T-helper 1 cell (primary cell): ENCODE results near the gene SEC24A.
"Not testable (repeated sequence)": the region's sequence is repeated elsewhere in the genome, so short reads cannot be mapped to it uniquely, and the experiment has no call there.

ENCODE experiments used
- DNase-seq, 5 donors: peaks; one replicate each; pipeline ENCODE4 v3.0.0-alpha.2; 2012 to 2020

Gene SEC24A

GRCh38 chr5:134650660-134651059, 2.1 kb downstream of the SEC24A start:
- DNase-seq, result not testable (repeated sequence)

GRCh38 chr5:134651531-134651930, 2.9 kb downstream of the SEC24A start:
- no peak for DNase-seq

DNA sequence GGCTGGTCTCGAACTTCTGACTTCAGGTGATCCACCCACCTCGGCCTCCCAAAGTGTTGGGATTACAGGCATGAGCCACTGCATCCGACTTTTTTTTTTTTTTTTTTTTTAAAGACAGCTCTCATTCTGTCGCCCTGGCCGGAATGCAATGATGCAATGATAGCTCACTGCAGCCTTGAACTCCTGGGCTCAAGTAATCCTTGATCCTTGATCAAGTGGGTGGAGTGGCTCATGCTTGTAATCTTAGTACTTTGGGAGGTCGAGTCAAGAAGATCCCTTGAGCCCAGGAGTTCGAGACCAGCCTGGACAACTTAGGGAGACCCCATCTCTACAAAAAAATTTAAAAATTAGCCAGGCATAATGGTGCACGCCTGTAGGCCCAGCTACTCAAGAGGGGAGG, 8.1 kb downstream of the SEC24A start:
- DNase-seq, result no peak

GRCh38 chr5:134659456-134659855, 10.9 kb downstream of the SEC24A start:
- no peak for DNase-seq

DNA sequence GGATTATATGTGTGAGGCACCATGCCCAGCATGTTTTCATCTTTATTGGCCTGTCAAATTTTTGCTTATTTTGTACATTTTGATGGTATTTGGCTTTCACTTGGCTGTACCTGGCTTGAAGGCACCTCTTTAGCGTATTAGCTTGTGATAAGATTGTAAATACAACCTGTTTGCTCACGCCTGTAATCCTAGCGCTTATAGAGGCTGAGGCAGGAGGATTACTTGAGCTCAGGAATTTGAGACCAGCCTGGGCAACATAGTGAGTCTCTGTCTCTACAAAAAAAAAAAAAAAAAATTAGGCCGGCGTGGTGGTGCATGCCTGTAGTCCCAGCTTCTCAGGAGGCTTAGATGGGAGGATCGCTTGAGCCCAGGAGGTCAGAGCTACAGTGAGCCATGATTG, 11.3 kb downstream of the SEC24A start:
- no peak for DNase-seq

- no peak for DNase-seq
Measured at GRCh38 chr5:134662971-134663370, 14.4 kb downstream of the SEC24A start.

GRCh38 chr5:134664448-134664847, 15.9 kb downstream of the SEC24A start:
- DNase-seq, result no peak

- not testable (repeated sequence) for DNase-seq
Measured at GRCh38 chr5:134673546-134673945, 25.0 kb downstream of the SEC24A start.

- DNase-seq, result not testable (repeated sequence)
Measured at GRCh38 chr5:134677357-134677756, 28.8 kb downstream of the SEC24A start.

DNA sequence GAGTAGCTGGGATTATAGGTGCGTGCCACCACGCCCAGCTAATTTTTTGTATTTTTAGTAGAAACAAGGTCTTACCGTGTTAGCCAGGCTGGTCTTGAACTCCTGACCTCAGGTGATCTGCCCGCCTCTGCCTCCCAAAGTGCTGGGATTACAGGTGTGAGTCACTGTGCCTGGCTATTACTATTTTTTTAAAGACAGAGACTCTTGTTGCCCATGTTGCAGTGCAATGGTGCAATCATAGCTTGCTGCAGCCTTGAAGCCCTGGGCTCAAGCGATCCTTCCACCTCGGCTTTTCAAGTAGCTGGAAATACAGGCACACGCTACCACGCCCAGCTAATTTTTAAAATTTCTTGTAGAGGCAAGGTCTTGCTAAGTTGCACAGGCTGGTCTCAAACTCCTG, 41.6 kb downstream of the SEC24A start:
- not testable (repeated sequence) for DNase-seq

- no peak for DNase-seq
Measured at GRCh38 chr5:134692722-134693121, 44.1 kb downstream of the SEC24A start.

GRCh38 chr5:134708301-134708700, 59.7 kb downstream of the SEC24A start:
- no peak for DNase-seq

DNA sequence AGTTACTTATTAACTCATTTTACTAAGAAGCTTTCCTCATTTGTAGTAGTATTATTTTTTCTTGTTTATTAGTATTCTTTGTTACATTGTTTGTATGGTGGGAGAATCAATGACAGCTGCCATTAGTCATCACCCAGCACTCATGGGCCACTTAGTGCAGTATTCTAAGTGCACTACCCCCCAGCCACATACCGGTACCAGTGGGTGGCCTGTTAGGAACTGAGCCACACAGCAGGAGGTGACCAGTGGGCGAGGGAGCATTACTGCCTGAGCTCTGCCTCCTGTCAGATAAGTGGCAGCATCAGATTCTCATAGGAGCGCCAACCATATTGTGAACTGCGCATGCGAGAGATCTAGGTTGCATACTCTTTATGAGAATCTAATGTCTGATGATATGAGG, 65.5 kb downstream of the SEC24A start:
- no peak for DNase-seq

GRCh38 chr5:134714541-134714940, 66.0 kb downstream of the SEC24A start:
- no peak for DNase-seq

GRCh38 chr5:134715466-134715865, 66.9 kb downstream of the SEC24A start:
- DNase-seq, result not testable (repeated sequence)

GRCh38 chr5:134724872-134725271, 76.3 kb downstream of the SEC24A start:
- no peak for DNase-seq

DNA sequence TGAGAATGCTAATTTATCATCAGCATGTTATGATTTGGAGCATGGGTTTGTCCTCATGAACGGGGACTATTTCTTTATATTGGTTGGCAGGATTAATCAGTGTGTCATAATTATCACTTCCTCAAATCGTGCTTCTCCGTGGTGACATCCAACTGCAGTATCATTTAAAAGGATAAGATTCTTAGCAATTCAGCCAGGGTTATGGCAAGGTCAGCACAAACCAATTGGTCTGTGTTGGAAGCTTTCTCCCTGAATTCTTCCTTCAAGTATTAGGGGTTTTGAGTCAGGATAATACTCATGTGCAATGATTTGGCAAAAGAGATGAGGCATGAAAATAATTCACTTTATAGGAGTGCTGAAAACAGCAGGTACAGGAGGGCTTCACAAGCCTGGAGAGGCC, 84.2 kb downstream of the SEC24A start:
- no peak for DNase-seq

- DNase-seq, result peak in 1 of 5 donors; percentile 44
Measured at GRCh38 chr5:134735243-134735642, 86.7 kb downstream of the SEC24A start.

GRCh38 chr5:134736173-134736812, 87.7 kb downstream of the SEC24A start:
- DNase-seq, result no peak

DNA sequence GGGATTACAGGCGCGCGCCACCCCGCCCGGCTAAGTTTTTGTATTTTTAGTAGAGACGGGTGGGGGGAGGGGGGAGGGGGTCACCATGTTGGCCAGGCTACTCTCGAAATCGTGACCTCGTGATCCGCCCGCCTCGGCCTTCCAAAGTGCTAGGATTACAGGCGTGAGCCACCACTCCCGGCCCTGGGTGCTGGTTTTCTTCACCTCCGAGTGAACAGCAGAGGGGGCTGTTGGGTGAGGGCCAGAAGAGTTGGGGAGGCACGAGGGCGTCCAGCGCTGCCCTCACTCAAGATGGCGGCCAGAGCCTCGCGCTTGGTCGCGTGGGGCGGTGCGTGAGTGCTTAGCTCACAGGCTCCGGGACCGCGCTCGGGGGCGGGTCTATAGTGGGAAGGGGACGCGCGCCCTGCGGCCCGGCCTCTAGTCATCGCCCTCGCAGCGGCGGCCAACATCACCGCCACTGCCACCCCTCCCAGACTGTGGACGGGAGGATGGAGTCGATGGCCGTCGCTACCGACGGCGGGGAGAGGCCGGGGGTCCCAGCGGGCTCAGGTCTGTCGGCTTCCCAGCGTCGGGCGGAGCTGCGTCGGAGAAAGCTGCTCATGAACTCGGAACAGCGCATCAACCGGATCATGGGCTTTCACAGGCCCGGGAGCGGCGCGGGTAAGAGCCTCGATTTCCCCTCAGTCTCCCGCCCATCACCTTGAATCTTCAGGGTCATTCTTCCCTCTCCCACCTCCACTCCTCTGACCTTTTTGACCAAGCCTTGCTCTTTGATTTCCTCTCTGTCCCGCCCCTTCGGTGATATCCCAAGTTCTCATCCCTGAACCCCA, 89.8 kb downstream of the SEC24A start, which contains the start of gene CAMLG:
CAMLG (plus strand) TSS at position 416 of the 830 bp plus-strand sequence; CDS start at position 489, 73 bp downstream.
- DNase-seq, result peak; percentile 95 to 99 (median 97)

DNA sequence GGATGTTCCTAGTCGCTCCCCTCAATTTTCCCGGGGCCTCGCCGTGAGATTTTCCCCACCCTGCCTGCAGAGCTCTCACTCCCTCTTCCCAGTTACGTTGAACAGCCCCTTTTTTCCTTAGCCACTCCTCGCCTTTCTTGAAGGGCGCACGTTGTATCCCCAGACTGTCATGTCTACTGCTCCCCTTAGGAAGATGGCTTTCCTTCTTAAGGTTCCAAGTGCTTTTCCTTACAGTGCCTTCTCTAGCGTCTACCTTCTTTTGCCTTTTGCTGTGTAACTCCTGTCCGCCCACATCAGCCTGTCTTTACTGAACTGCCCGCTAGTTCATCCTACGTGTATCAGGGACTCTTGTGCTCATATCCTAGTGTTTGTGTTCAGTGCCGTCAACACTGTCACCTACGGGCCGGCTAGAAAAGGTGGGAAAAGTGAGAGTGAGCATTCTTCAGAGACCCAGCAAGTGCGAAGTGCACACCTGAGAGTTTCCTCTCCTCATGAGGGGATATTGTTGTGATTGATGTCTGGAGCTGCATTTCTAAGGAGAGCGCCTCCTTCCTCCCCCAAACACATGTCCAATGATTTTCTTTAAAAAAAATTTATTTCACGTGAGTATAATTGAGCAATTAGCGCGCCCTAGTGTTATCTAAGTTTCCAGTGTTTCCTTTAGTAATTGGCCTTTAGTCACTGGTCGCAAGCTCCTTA, 90.5 kb downstream of the SEC24A start:
- peak in 3 of 5 donors; percentile 16 to 45 (median 18) for DNase-seq

DNA sequence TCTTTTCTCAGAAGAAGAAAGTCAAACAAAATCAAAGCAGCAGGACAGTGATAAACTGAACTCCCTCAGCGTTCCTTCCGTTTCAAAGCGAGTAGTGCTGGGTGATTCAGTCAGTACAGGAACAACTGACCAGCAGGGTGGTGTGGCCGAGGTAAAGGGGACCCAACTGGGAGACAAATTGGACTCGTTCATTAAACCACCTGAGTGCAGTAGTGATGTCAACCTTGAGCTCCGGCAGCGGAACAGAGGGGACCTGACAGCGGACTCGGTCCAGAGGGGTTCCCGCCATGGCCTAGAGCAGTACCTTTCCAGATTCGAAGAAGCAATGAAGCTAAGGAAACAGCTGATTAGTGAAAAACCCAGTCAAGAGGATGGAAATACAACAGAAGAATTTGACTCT, 92.5 kb downstream of the SEC24A start:
- DNase-seq, result no peak

- no peak for DNase-seq
Measured at GRCh38 chr5:134742134-134742533, 93.5 kb downstream of the SEC24A start.
